ENCODE results near the gene PRKD1. TPM values are rescaled to one million over a fixed set of nuclear protein-coding genes. Genes with fewer than 3 reads are reported as not detected.

The PRKD1 gene
- polyA plus RNA-seq, 4 donors, result 1.9 to 16.2 (median 2.4) TPM

DNA sequence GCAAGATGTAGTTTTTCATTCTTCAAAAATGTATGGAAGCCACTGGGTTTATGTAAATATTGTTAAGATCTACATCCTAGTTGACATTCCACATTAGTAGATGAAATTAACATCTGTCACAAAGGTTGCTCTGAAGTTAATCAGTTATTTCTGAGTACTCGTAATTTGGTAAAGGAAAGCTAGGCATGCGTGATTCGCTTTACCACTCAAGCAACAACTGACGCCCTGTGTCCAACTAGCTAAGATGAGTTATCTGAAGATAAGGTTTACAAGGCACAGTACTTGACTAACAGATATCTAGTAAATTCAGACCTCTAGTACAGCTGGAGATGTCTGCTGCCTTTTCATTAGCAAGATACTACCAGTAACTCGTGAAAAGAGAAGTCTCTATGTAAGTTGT lies 14.1 kb downstream of the PRKD1 start:
- WGBS, 3 donors, result 13 to 59% (median 47%) methylated on average over 5 of the region's 5 CpGs
- no peak overlapping the region for H3K4me3 ChIP-seq (ENCODE audit: low read depth in 1 of 3, low read length in 3 of 3)
- DNase-seq, result peak; percentile 35 to 56
- H3K4me1 ChIP-seq (ENCODE audit: control insufficient read depth in 3 of 3, insufficient read depth in 2 of 3, low read depth in 1 of 3, low read length in 2 of 3), result peaks cover 0 to 5% (median 0%) of the 10 kb centered on the region in 3 donors
- peaks cover 0 to 4% of the 10 kb centered on the region in 2 donors for H3K9me3 ChIP-seq (ENCODE audit: control insufficient read depth in 2 of 2, insufficient read depth in 1 of 2, low read depth in 1 of 2, low read length in 1 of 2)
- H3K27me3 ChIP-seq (ENCODE audit: control insufficient read depth in 3 of 3, insufficient read depth in 3 of 3, low read length in 3 of 3), result no peaks in the 10 kb centered on the region
- H3K36me3 ChIP-seq (ENCODE audit: control insufficient read depth in 3 of 3, insufficient read depth in 2 of 3, low read depth in 1 of 3, low read length in 3 of 3), result peaks cover 0 to 5% (median 0%) of the 10 kb centered on the region in 3 donors
- no peak overlapping the region for H3K27ac ChIP-seq (ENCODE audit: low read depth in 1 of 3, low read length in 2 of 3)
- FAIRE-seq, result no peak

- no peak overlapping the region for H3K4me3 ChIP-seq (ENCODE audit: low read depth in 1 of 3, low read length in 3 of 3)
- DNase-seq (no peak), FAIRE-seq (no peak)
- peaks cover 0 to 5% (median 0%) of the 10 kb centered on the region in 3 donors for H3K36me3 ChIP-seq (ENCODE audit: control insufficient read depth in 3 of 3, insufficient read depth in 2 of 3, low read depth in 1 of 3, low read length in 3 of 3)
- H3K27ac ChIP-seq (ENCODE audit: low read depth in 1 of 3, low read length in 2 of 3), result no peak overlapping the region
- peaks cover 0 to 5% (median 0%) of the 10 kb centered on the region in 3 donors for H3K4me1 ChIP-seq (ENCODE audit: control insufficient read depth in 3 of 3, insufficient read depth in 2 of 3, low read depth in 1 of 3, low read length in 2 of 3)
- peaks cover 0 to 4% of the 10 kb centered on the region in 2 donors for H3K9me3 ChIP-seq (ENCODE audit: control insufficient read depth in 2 of 2, insufficient read depth in 1 of 2, low read depth in 1 of 2, low read length in 1 of 2)
- 81 to 84% (median 82%) methylated on average over 3 of the region's 3 CpGs for WGBS, 3 donors
- no peaks in the 10 kb centered on the region for H3K27me3 ChIP-seq (ENCODE audit: control insufficient read depth in 3 of 3, insufficient read depth in 3 of 3, low read length in 3 of 3)
Observed at GRCh38 chr14:29911810-29912209, 15.8 kb downstream of the PRKD1 start.

- 92 to 97% (median 93%) methylated on average over 23 to 26 of the region's 26 CpGs for WGBS, 3 donors
- H3K4me1 ChIP-seq (ENCODE audit: control insufficient read depth in 3 of 3, insufficient read depth in 2 of 3, low read depth in 1 of 3, low read length in 2 of 3), result no peaks in the 10 kb centered on the region
- H3K36me3 ChIP-seq (ENCODE audit: control insufficient read depth in 3 of 3, insufficient read depth in 2 of 3, low read depth in 1 of 3, low read length in 3 of 3), result peaks cover 0 to 5% (median 0%) of the 10 kb centered on the region in 3 donors
- no peaks in the 10 kb centered on the region for H3K27me3 ChIP-seq (ENCODE audit: control insufficient read depth in 3 of 3, insufficient read depth in 3 of 3, low read length in 3 of 3)
- FAIRE-seq (no peak), DNase-seq (no peak)
- peaks cover 0 to 4% of the 10 kb centered on the region in 2 donors for H3K9me3 ChIP-seq (ENCODE audit: control insufficient read depth in 2 of 2, insufficient read depth in 1 of 2, low read depth in 1 of 2, low read length in 1 of 2)
- no peak overlapping the region for H3K4me3 ChIP-seq (ENCODE audit: low read depth in 1 of 3, low read length in 3 of 3)
- no peak overlapping the region for H3K27ac ChIP-seq (ENCODE audit: low read depth in 1 of 3, low read length in 2 of 3)
Observed at GRCh38 chr14:29908652-29909577, 18.7 kb downstream of the PRKD1 start.

- WGBS, 3 donors, result 73 to 90% (median 83%) methylated on average over 3 of the region's 3 CpGs
- peaks cover 0 to 4% of the 10 kb centered on the region in 2 donors for H3K9me3 ChIP-seq (ENCODE audit: control insufficient read depth in 2 of 2, insufficient read depth in 1 of 2, low read depth in 1 of 2, low read length in 1 of 2)
- FAIRE-seq (no peak), DNase-seq (no peak)
- peaks cover 0 to 5% (median 0%) of the 10 kb centered on the region in 3 donors for H3K36me3 ChIP-seq (ENCODE audit: control insufficient read depth in 3 of 3, insufficient read depth in 2 of 3, low read depth in 1 of 3, low read length in 3 of 3)
- no peak overlapping the region for H3K4me3 ChIP-seq (ENCODE audit: low read depth in 1 of 3, low read length in 3 of 3)
- H3K27ac ChIP-seq (ENCODE audit: low read depth in 1 of 3, low read length in 2 of 3), result peak overlapping the region in 1 of 3 donors; percentile 31
- H3K27me3 ChIP-seq (ENCODE audit: control insufficient read depth in 3 of 3, insufficient read depth in 3 of 3, low read length in 3 of 3), result no peaks in the 10 kb centered on the region
- H3K4me1 ChIP-seq (ENCODE audit: control insufficient read depth in 3 of 3, insufficient read depth in 2 of 3, low read depth in 1 of 3, low read length in 2 of 3), result no peaks in the 10 kb centered on the region
Observed at GRCh38 chr14:29906256-29906870, 21.3 kb downstream of the PRKD1 start.

GRCh38 chr14:29905543-29905942 lies 22.1 kb downstream of the PRKD1 start:
- Histone ChIP-seq H3K27ac (ENCODE audit: low read depth in 1 of 3, low read length in 2 of 3) (no peak overlapping the region), H3K9me3 (ENCODE audit: control insufficient read depth in 2 of 2, insufficient read depth in 1 of 2, low read depth in 1 of 2, low read length in 1 of 2) (peaks cover 0 to 4% of the 10 kb centered on the region in 2 donors), H3K4me3 (ENCODE audit: low read depth in 1 of 3, low read length in 3 of 3) (no peak overlapping the region), H3K36me3 (ENCODE audit: control insufficient read depth in 3 of 3, insufficient read depth in 2 of 3, low read depth in 1 of 3, low read length in 3 of 3) (peaks cover 0 to 5% (median 0%) of the 10 kb centered on the region in 3 donors), H3K27me3 (ENCODE audit: control insufficient read depth in 3 of 3, insufficient read depth in 3 of 3, low read length in 3 of 3) (no peaks in the 10 kb centered on the region), H3K4me1 (ENCODE audit: control insufficient read depth in 3 of 3, insufficient read depth in 2 of 3, low read depth in 1 of 3, low read length in 2 of 3) (no peaks in the 10 kb centered on the region)
- 83 to 88% (median 85%) methylated on average over 7 of the region's 7 CpGs for WGBS, 3 donors
- FAIRE-seq (no peak), DNase-seq (no peak)

GRCh38 chr14:29900609-29901350 lies 26.9 kb downstream of the PRKD1 start:
- Histone ChIP-seq H3K9me3 (ENCODE audit: control insufficient read depth in 2 of 2, insufficient read depth in 1 of 2, low read depth in 1 of 2, low read length in 1 of 2) (no peaks in the 10 kb centered on the region), H3K27ac (ENCODE audit: low read depth in 1 of 3, low read length in 2 of 3) (no peak overlapping the region), H3K4me1 (ENCODE audit: control insufficient read depth in 3 of 3, insufficient read depth in 2 of 3, low read depth in 1 of 3, low read length in 2 of 3) (peaks cover 0 to 7% (median 0%) of the 10 kb centered on the region in 3 donors), H3K36me3 (ENCODE audit: control insufficient read depth in 3 of 3, insufficient read depth in 2 of 3, low read depth in 1 of 3, low read length in 3 of 3) (no peaks in the 10 kb centered on the region), H3K27me3 (ENCODE audit: control insufficient read depth in 3 of 3, insufficient read depth in 3 of 3, low read length in 3 of 3) (no peaks in the 10 kb centered on the region), H3K4me3 (ENCODE audit: low read depth in 1 of 3, low read length in 3 of 3) (no peak overlapping the region)
- FAIRE-seq, result no peak
- DNase-seq, result no peak
- WGBS, 3 donors, result 88 to 93% (median 89%) methylated on average over 4 of the region's 4 CpGs

- FAIRE-seq (no peak), DNase-seq (no peak)
- no peak overlapping the region for H3K27ac ChIP-seq (ENCODE audit: low read depth in 1 of 3, low read length in 2 of 3)
- H3K9me3 ChIP-seq (ENCODE audit: control insufficient read depth in 2 of 2, insufficient read depth in 1 of 2, low read depth in 1 of 2, low read length in 1 of 2), result no peaks in the 10 kb centered on the region
- no peaks in the 10 kb centered on the region for H3K27me3 ChIP-seq (ENCODE audit: control insufficient read depth in 3 of 3, insufficient read depth in 3 of 3, low read length in 3 of 3)
- peaks cover 0 to 11% (median 2%) of the 10 kb centered on the region in 3 donors for H3K4me1 ChIP-seq (ENCODE audit: control insufficient read depth in 3 of 3, insufficient read depth in 2 of 3, low read depth in 1 of 3, low read length in 2 of 3)
- H3K4me3 ChIP-seq (ENCODE audit: low read depth in 1 of 3, low read length in 3 of 3), result no peak overlapping the region
- H3K36me3 ChIP-seq (ENCODE audit: control insufficient read depth in 3 of 3, insufficient read depth in 2 of 3, low read depth in 1 of 3, low read length in 3 of 3), result no peaks in the 10 kb centered on the region
- WGBS, 3 donors, result 65 to 85% (median 67%) methylated on average over 2 of the region's 2 CpGs
Observed at GRCh38 chr14:29898470-29898869, 29.2 kb downstream of the PRKD1 start.

- no peaks in the 10 kb centered on the region for H3K9me3 ChIP-seq (ENCODE audit: control insufficient read depth in 2 of 2, insufficient read depth in 1 of 2, low read depth in 1 of 2, low read length in 1 of 2)
- H3K27ac ChIP-seq (ENCODE audit: low read depth in 1 of 3, low read length in 2 of 3), result no peak overlapping the region
- peaks cover 0 to 11% (median 2%) of the 10 kb centered on the region in 3 donors for H3K4me1 ChIP-seq (ENCODE audit: control insufficient read depth in 3 of 3, insufficient read depth in 2 of 3, low read depth in 1 of 3, low read length in 2 of 3)
- 60 to 71% (median 70%) methylated on average over 1 of the region's 1 CpG for WGBS, 3 donors
- no peak overlapping the region for H3K4me3 ChIP-seq (ENCODE audit: low read depth in 1 of 3, low read length in 3 of 3)
- H3K27me3 ChIP-seq (ENCODE audit: control insufficient read depth in 3 of 3, insufficient read depth in 3 of 3, low read length in 3 of 3), result no peaks in the 10 kb centered on the region
- DNase-seq (no peak), FAIRE-seq (no peak)
- H3K36me3 ChIP-seq (ENCODE audit: control insufficient read depth in 3 of 3, insufficient read depth in 2 of 3, low read depth in 1 of 3, low read length in 3 of 3), result no peaks in the 10 kb centered on the region
Observed at GRCh38 chr14:29897181-29897580, 30.5 kb downstream of the PRKD1 start.

Data from small intestine (tissue), 7 donors.